A673 (cell line): Measurements from ENCODE around the gene LTC4S. TPM values are rescaled to one million over a fixed set of nuclear protein-coding genes. Genes with fewer than 3 reads are reported as not detected.
A peak's percentile ranks its signal among the peaks of the same experiment; 100 is the strongest.

Experiments used
- BruUV-seq: library from RNA; stranded (reverse); fragments of 400-500 nt; replicated peaks from 2 replicates; lab custom pipeline; 2021; lab: Mats Ljungman, UMichigan
- CTCF ChIA-PET: fragments of 300-600 bp; sonication (Branson Sonifier 250); formaldehyde crosslinking; loops from one replicate; lab custom pipeline; 2022; ENCODE audit warnings: antibody characterized with exemption; lab: Charles Lee
- POLR2A ChIA-PET: fragments of 300-600 bp; sonication (Branson Sonifier 250); formaldehyde crosslinking; loops from one replicate; lab custom pipeline; 2022; ENCODE audit warnings: antibody characterized with exemption; ENCODE audit not compliant: low non-redundant PET; lab: Charles Lee
- DNase-seq: peaks from one replicate; pipeline ENCODE4 v3.0.0-alpha.2; 2015; ENCODE audit warnings: low spot score
- H3K27ac ChIP-seq: fragments of 200-600 bp; sonication (generic); 2 replicates; pipeline ENCODE4 v1.5.1; 2016; ENCODE audit warnings: mixed run types, low read depth, mild to moderate bottlenecking, mixed read lengths, antibody characterized with exemption, low read length; ENCODE audit not compliant: poor library complexity, severe bottlenecking
- H3K27me3 ChIP-seq: fragments of 200-600 bp; sonication (generic); replicated peaks from 2 replicates; pipeline ENCODE4 v1.6.1; 2017; ENCODE audit warnings: mixed run types, low read depth, mild to moderate bottlenecking, mixed read lengths, antibody characterized with exemption, low read length; ENCODE audit not compliant: insufficient read depth, poor library complexity
- H3K36me3 ChIP-seq: fragments of 200-600 bp; sonication (generic); 2 replicates; pipeline ENCODE4 v1.6.1; 2016; ENCODE audit warnings: mixed run types, mild to moderate bottlenecking, mixed read lengths, antibody characterized with exemption, low read length; ENCODE audit not compliant: insufficient read depth, poor library complexity, severe bottlenecking
- H3K4me1 ChIP-seq: fragments of 200-600 bp; sonication (generic); 2 replicates; pipeline ENCODE4 v1.6.1; 2017; ENCODE audit warnings: mixed run types, mild to moderate bottlenecking, mixed read lengths, antibody characterized with exemption, low read length; ENCODE audit not compliant: insufficient read depth, poor library complexity, severe bottlenecking
- H3K4me3 ChIP-seq: fragments of 200-600 bp; sonication (generic); 2 replicates; pipeline ENCODE4 v1.5.1; 2016; ENCODE audit warnings: low read depth, mixed run types, mild to moderate bottlenecking, mixed read lengths, low read length; ENCODE audit not compliant: poor library complexity, severe bottlenecking
- H3K9me3 ChIP-seq: fragments of 200-600 bp; sonication (generic); 2 replicates; pipeline ENCODE4 v1.6.1; 2016; ENCODE audit warnings: mixed run types, low read depth, mild to moderate bottlenecking, mixed read lengths, antibody characterized with exemption, low read length; ENCODE audit not compliant: poor library complexity, severe bottlenecking
- EZH2 ChIP-seq: fragments of 200-600 bp; sonication (generic); IDR thresholded peaks from 2 replicates; pipeline ENCODE4 v1.6.1; 2017; ENCODE audit warnings: borderline replicate concordance, low read depth, mild to moderate bottlenecking, mixed read lengths, antibody characterized with exemption, low read length; ENCODE audit not compliant: poor library complexity, severe bottlenecking
- intact Hi-C: fragments of 100-400 bp; cut with micrococcal nuclease; formaldehyde crosslinking; loops from one replicate; pipeline ENCODE4 v1.10.0; 2022; ENCODE audit not compliant: unreplicated experiment
- total RNA-seq: library from RNA; stranded (reverse); gene quantifications from 2 replicates; pipeline ENCODE4 v1.2.3, GENCODE V29; 2021
- TF ChIP-seq, protein P1 (sequence below): fragments of 300-800, 200-600 bp; sonication (generic); conservative IDR thresholded peaks from 2 replicates; pipeline ENCODE4 v1.5.1; 2017; ENCODE audit warnings: low read depth, mild to moderate bottlenecking, antibody characterized with exemption, low read length, moderate library complexity, mixed read lengths

LTC4S gene
- total RNA-seq, 1 experiment from 2014 or later: 0.58 TPM

GRCh38 chr5:179762079-179762780 is 31.6 kb upstream of the LTC4S start:
- peaks cover 20% of the 10 kb centered on the region for H3K36me3 ChIP-seq
- H3K4me1 ChIP-seq: peaks cover 51% of the 10 kb centered on the region
- CTCF ChIA-PET: interaction anchor here (1.3 kb wide), 1 partner anchor 40 kb away, joined by 5 read pairs; no protein-coding TSS in a partner anchor
- POLR2A ChIA-PET: no interaction called here
- intact Hi-C loops: loop anchor here (2.0 kb wide), 1 partner anchor 35 kb away; no protein-coding TSS in a partner anchor
- H3K9me3 ChIP-seq: no peaks in the 10 kb centered on the region
- no peak overlapping the region for H3K4me3 ChIP-seq
- no peaks in the 10 kb centered on the region for H3K27me3 ChIP-seq
- peak overlapping the region; percentile 38 for H3K27ac ChIP-seq
- TF ChIP-seq EZH2: no peak
- TF ChIP-seq, protein P1, sequence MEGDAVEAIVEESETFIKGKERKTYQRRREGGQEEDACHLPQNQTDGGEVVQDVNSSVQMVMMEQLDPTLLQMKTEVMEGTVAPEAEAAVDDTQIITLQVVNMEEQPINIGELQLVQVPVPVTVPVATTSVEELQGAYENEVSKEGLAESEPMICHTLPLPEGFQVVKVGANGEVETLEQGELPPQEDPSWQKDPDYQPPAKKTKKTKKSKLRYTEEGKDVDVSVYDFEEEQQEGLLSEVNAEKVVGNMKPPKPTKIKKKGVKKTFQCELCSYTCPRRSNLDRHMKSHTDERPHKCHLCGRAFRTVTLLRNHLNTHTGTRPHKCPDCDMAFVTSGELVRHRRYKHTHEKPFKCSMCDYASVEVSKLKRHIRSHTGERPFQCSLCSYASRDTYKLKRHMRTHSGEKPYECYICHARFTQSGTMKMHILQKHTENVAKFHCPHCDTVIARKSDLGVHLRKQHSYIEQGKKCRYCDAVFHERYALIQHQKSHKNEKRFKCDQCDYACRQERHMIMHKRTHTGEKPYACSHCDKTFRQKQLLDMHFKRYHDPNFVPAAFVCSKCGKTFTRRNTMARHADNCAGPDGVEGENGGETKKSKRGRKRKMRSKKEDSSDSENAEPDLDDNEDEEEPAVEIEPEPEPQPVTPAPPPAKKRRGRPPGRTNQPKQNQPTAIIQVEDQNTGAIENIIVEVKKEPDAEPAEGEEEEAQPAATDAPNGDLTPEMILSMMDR: no peak
- DNase-seq: peak; percentile 43
- no TSS peak for BruUV-seq

DNA sequence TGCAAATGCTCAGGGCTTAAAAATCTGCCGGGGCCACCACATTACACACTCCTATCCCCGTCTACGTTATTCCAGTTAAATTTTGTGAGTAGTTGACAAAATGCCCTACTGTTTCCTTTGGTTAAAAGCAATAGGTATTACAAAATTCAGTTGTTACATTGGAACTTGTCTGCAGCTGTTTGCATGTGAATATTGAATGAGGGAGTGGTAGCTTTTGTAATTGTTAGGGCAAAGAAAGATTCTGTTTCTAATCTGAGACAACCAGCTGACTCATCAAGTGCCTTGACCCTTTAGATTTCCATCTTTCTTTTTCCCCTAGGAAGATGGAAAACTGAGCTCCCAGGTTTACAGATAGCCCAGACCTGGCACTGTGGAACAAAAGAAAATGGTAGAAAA is 31.0 kb upstream of the LTC4S start:
- DNase-seq: peak; percentile 32
- POLR2A ChIA-PET: no interaction called here

DNA sequence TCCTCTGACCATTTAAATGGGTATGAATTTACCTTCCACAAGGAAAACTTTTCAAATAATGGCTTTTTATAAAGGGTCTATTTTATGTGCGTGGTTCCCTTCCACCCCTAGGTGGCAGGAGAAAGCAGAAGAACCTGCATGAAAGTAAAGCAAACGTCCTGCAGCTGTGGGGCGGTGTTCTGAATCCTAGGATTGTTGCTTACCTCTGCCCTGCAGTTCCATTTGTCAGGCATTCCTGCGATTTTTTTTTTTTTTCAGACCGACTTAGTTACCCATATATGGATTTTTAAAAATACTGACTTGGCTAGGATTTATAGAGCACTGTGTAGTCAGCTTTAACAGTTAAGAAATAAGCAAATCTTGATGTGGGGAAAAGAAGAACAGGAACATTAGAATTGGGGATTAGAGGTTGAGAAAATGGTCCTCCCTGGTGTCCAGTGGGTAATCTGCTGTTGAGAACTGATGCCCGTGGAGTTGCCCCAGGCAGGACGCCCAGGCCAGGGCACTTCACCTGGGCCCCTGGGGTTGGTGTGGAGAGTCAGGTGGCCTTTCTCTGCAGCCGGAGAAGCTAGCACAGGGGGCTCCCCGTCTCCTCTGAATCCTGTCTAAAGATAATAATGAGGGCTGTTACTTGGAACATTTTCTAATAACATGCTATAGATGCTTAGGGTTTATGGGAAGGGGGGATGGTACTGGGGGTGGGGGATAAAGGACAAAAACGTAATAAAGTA is 30.4 kb upstream of the LTC4S start:
- intact Hi-C loops: loop anchor here (2.0 kb wide), 1 partner anchor 33 kb away; no protein-coding TSS in a partner anchor
- no peak overlapping the region for H3K4me3 ChIP-seq
- BruUV-seq: no TSS peak
- no peak for TF ChIP-seq EZH2
- TF ChIP-seq, protein P1: peak; percentile 83
- H3K36me3 ChIP-seq: peaks cover 23% of the 10 kb centered on the region
- DNase-seq: peak; percentile 75
- no peaks in the 10 kb centered on the region for H3K9me3 ChIP-seq
- ChIA-PET CTCF (interaction anchor here (0.6 to 1.3 kb wide), 4 partner anchors 8 to 553 kb away, joined by 3 to 5 read pairs (median 3); no protein-coding TSS in a partner anchor), POLR2A (no interaction called here)
- no peaks in the 10 kb centered on the region for H3K27me3 ChIP-seq
- peak overlapping the region; percentile 10 for H3K27ac ChIP-seq
- peaks cover 53% of the 10 kb centered on the region for H3K4me1 ChIP-seq

More for the DNA sequence above, 31.0 kb upstream of the LTC4S start:
- H3K9me3 ChIP-seq: no peaks in the 10 kb centered on the region
- H3K36me3 ChIP-seq: peaks cover 22% of the 10 kb centered on the region
- H3K4me1 ChIP-seq: peaks cover 53% of the 10 kb centered on the region
- H3K27ac ChIP-seq: peak overlapping the region; percentile 38
- no peaks in the 10 kb centered on the region for H3K27me3 ChIP-seq
- no TSS peak for BruUV-seq
- no peak for TF ChIP-seq EZH2
- TF ChIP-seq, protein P1: no peak
- no peak overlapping the region for H3K4me3 ChIP-seq
- intact Hi-C loops: loop anchor here (2.0 kb wide), 1 partner anchor 34 kb away; no protein-coding TSS in a partner anchor
- CTCF ChIA-PET: interaction anchor here (0.6 to 1.3 kb wide), 3 partner anchors 9 to 554 kb away, joined by 3 to 5 read pairs (median 3); no protein-coding TSS in a partner anchor
